ENCODE results near the gene KRI1.

- peak in 1 of 3 donors; percentile 32 for TF ChIP-seq POLR2AphosphoS5 (IDR thresholded peaks at IDR 0.05)
- no peak for TF ChIP-seq CTCF (IDR thresholded peaks at IDR 0.05)
- TF ChIP-seq POLR2A (IDR thresholded peaks at IDR 0.05): no peak
Measured at GRCh38 chr19:10604460-10604980, 38.7 kb upstream of the KRI1 start.

All from breast epithelium (tissue), 3 donors.